MCF 10A (cell line): ENCODE measurements around the gene PGBD4. TPM values are rescaled to one million over a fixed set of nuclear protein-coding genes. Genes with fewer than 3 reads are reported as not detected.
"Not testable (repeated sequence)": the region's sequence is repeated elsewhere in the genome, so short reads cannot be mapped to it uniquely, and the experiment has no call there.

Experiments used
- BruUV-seq: library from RNA; stranded (reverse); fragments of 400-500 nt; replicated peaks from 2 replicates; lab custom pipeline; 2021; lab: Mats Ljungman, UMichigan
- CTCF ChIA-PET: fragments of 300-600 bp; sonication (Branson Sonifier 250); formaldehyde crosslinking; extraction: SDS; loops from one replicate; lab custom pipeline; 2021; ENCODE audit warnings: antibody characterized with exemption, inconsistent platforms; lab: Yijun Ruan, JAX
- POLR2A ChIA-PET: fragments of 300-600, 350-650 bp; sonication (Branson Sonifier 250); formaldehyde crosslinking; extraction: SDS; loops from one replicate; lab custom pipeline; 2020; ENCODE audit warnings: antibody characterized with exemption, inconsistent platforms; lab: Yijun Ruan, JAX
- DNase-seq: peaks from one replicate; pipeline ENCODE4 v3.0.0-alpha.2; 2018; ENCODE audit not compliant: unreplicated experiment
- H3K27ac Mint-ChIP-seq: one replicate; pipeline ENCODE4 v1.8.0; 2022; ENCODE audit warnings: mild to moderate bottlenecking, low read depth, mixed read lengths; ENCODE audit not compliant: unreplicated experiment
- H3K27me3 Mint-ChIP-seq: one replicate; pipeline ENCODE4 v1.8.0; 2022; ENCODE audit warnings: mixed read lengths; ENCODE audit not compliant: insufficient read depth, unreplicated experiment
- H3K36me3 Mint-ChIP-seq: one replicate; pipeline ENCODE4 v1.8.0; 2022; ENCODE audit warnings: mild to moderate bottlenecking, moderate library complexity, mixed read lengths; ENCODE audit not compliant: insufficient read depth, unreplicated experiment
- H3K4me1 Mint-ChIP-seq: one replicate; pipeline ENCODE4 v1.8.0; 2022; ENCODE audit warnings: mixed read lengths; ENCODE audit not compliant: insufficient read depth, unreplicated experiment
- H3K4me3 Mint-ChIP-seq: one replicate; pipeline ENCODE4 v1.8.0; 2022; ENCODE audit warnings: mild to moderate bottlenecking, moderate library complexity, mixed read lengths; ENCODE audit not compliant: unreplicated experiment
- H3K9me3 Mint-ChIP-seq: one replicate; pipeline ENCODE4 v1.8.0; 2022; ENCODE audit warnings: mixed read lengths; ENCODE audit not compliant: unreplicated experiment
- CTCF ChIP-seq: fragments of 200-600 bp; IDR thresholded peaks from one replicate; pipeline ENCODE4 v1.8.0; 2022; ENCODE audit warnings: antibody characterized with exemption, mild to moderate bottlenecking; ENCODE audit not compliant: unreplicated experiment
- intact Hi-C: fragments of 100-400 bp; cut with micrococcal nuclease; formaldehyde crosslinking; loops from 2 replicates; pipeline ENCODE4 v1.14.1; 2022
- total RNA-seq: library from RNA; stranded (reverse); gene quantifications from 2 replicates; pipeline ENCODE4 v1.2.3, GENCODE V29; 2022

Gene PGBD4
- total RNA-seq, 1 experiment from 2014 or later = 2.4 TPM

DNA sequence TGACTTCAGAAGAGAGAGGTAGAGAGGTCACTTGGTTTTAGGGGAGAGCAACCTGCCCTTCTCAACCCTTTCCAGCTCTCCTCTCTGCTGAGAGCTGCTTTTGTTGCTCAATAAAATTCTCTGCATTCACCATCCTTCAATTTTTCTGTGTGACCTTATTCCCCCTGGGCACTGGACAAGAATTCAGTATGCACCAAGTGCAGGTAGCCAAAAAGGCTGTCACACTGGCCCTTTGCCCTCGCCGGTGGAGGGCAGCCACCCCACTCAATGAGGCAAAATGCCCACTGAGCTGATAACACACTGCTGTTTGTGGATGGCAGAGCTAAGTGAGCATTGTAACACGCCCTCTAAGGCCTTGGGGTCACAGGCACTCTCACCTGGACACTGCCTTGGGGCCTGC lies 12.9 kb downstream of the PGBD4 start:
- Mint-ChIP-seq H3K4me3 (no peak overlapping the region), H3K27me3 (no peaks in the 10 kb centered on the region), H3K4me1 (no peaks in the 10 kb centered on the region), H3K9me3 (no peaks in the 10 kb centered on the region), H3K36me3 (peaks cover 6% of the 10 kb centered on the region), H3K27ac (no peak overlapping the region)
- TF ChIP-seq CTCF = no peak
- CTCF ChIA-PET = no interaction called here
- POLR2A ChIA-PET = interaction anchor here (0.5 to 1.4 kb wide), 2 partner anchors 13 to 64 kb away, joined by 3 read pairs; no protein-coding TSS in a partner anchor
- no TSS peak for BruUV-seq
- no peak for DNase-seq
- intact Hi-C loops = no loop called here

GRCh38 chr15:34116620-34117019 lies 14.7 kb downstream of the PGBD4 start:
- Mint-ChIP-seq H3K27ac (no peak overlapping the region), H3K4me1 (no peaks in the 10 kb centered on the region), H3K4me3 (no peak overlapping the region), H3K27me3 (no peaks in the 10 kb centered on the region), H3K36me3 (peaks cover 6% of the 10 kb centered on the region), H3K9me3 (no peaks in the 10 kb centered on the region)
- BruUV-seq = no TSS peak
- TF ChIP-seq CTCF = no peak
- intact Hi-C loops = no loop called here
- POLR2A ChIA-PET = interaction anchor here (1.0 kb wide), 1 partner anchor 16 kb away, joined by 3 read pairs; no protein-coding TSS in a partner anchor
- DNase-seq = no peak
- CTCF ChIA-PET = interaction anchor here (0.5 kb wide), 1 partner anchor 53 kb away, joined by 3 read pairs; no protein-coding TSS in a partner anchor

DNA sequence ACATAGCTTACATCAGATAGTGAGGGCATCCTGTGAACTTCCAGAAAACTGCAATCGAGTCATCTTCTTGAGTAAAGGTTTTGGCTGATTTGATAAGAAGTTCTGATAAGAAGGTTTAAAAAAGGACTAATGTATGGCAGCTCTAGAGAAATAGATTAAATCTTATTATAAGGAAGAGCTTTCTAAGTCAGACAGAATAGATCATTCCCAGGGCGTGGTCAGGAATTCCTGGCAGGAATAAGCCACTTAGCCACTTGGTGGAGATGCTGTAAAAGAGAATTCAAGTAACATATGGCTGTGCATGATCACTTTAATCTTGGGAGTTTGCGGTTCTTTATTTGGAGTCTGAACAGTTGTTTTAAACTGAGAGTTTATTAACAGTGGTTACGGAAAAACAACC lies 17.4 kb downstream of the PGBD4 start:
- Mint-ChIP-seq H3K27ac (no peak overlapping the region), H3K4me1 (no peaks in the 10 kb centered on the region), H3K4me3 (no peak overlapping the region), H3K9me3 (no peaks in the 10 kb centered on the region), H3K27me3 (no peaks in the 10 kb centered on the region), H3K36me3 (no peaks in the 10 kb centered on the region)
- no TSS peak for BruUV-seq
- CTCF ChIA-PET = interaction anchor here (0.7 to 1.0 kb wide), 3 partner anchors 11 to 494 kb away, joined by 3 to 4 read pairs (median 3); no protein-coding TSS in a partner anchor
- TF ChIP-seq CTCF = no peak
- DNase-seq = peak; percentile 26
- POLR2A ChIA-PET = interaction anchor here (0.6 kb wide), 1 partner anchor 90 kb away, joined by 3 read pairs; no protein-coding TSS in a partner anchor
- intact Hi-C loops = no loop called here

GRCh38 chr15:34120420-34120819 lies 18.5 kb downstream of the PGBD4 start:
- BruUV-seq, DNase-seq, intact Hi-C loops, H3K9me3 Mint-ChIP-seq, POLR2A ChIA-PET, H3K36me3 Mint-ChIP-seq, H3K4me1 Mint-ChIP-seq, H3K27me3 Mint-ChIP-seq, H3K27ac Mint-ChIP-seq, H3K4me3 Mint-ChIP-seq: not testable (repeated sequence)
- CTCF ChIA-PET = interaction anchor here (0.6 to 0.9 kb wide), 2 partner anchors 9 to 10 kb away, joined by 3 to 4 read pairs; no protein-coding TSS in a partner anchor

- H3K36me3 Mint-ChIP-seq, CTCF ChIA-PET, BruUV-seq, H3K4me1 Mint-ChIP-seq, H3K9me3 Mint-ChIP-seq, H3K27ac Mint-ChIP-seq, intact Hi-C loops, DNase-seq, H3K27me3 Mint-ChIP-seq, H3K4me3 Mint-ChIP-seq: not testable (repeated sequence)
- POLR2A ChIA-PET = interaction anchor here (0.6 to 1.1 kb wide), 2 partner anchors 10 to 19 kb away, joined by 3 to 5 read pairs; no protein-coding TSS in a partner anchor
These were observed 19.9 kb downstream of the PGBD4 start for GRCh38 chr15:34121786-34122185.
